Neuronal stem cell (in vitro differentiated cells): ENCODE results near the gene GABRG3.

Source experiments
- DNase-seq: peaks from one replicate; pipeline ENCODE4 v3.0.0-alpha.2; 2013; ENCODE audit warnings: low spot score
- H2AFZ ChIP-seq: one replicate; pipeline ENCODE4 v1.6.1; 2013; ENCODE audit warnings: mild to moderate bottlenecking, low read length, inconsistent platforms
- H2AK5ac ChIP-seq: 2 replicates; pipeline ENCODE4 v1.6.1; 2013; ENCODE audit warnings: low read depth, mild to moderate bottlenecking, inconsistent platforms, low read length, moderate library complexity, mixed read lengths
- H2BK120ac ChIP-seq: 2 replicates; pipeline ENCODE4 v1.6.1; 2013; ENCODE audit warnings: low read depth, mild to moderate bottlenecking, inconsistent platforms, low read length, moderate library complexity, mixed read lengths
- H2BK12ac ChIP-seq: one replicate; pipeline ENCODE4 v1.6.1; 2013; ENCODE audit warnings: low read length, inconsistent platforms
- H2BK15ac ChIP-seq: 2 replicates; pipeline ENCODE4 v1.6.1; 2013; ENCODE audit warnings: mild to moderate bottlenecking, low read length, inconsistent platforms, mixed read lengths
- H2BK5ac ChIP-seq: one replicate; pipeline ENCODE4 v1.6.1; 2013; ENCODE audit warnings: inconsistent platforms, mild to moderate bottlenecking, low read length, moderate library complexity
- H3K14ac ChIP-seq: one replicate; pipeline ENCODE4 v1.6.1; 2013; ENCODE audit warnings: low read length, inconsistent platforms
- H3K18ac ChIP-seq: 2 replicates; pipeline ENCODE4 v1.6.1; 2013; ENCODE audit warnings: low read length, inconsistent platforms
- H3K23ac ChIP-seq: 2 replicates; pipeline ENCODE4 v1.6.1; 2013; ENCODE audit warnings: low read depth, mild to moderate bottlenecking, mixed read lengths, low read length, inconsistent platforms; ENCODE audit not compliant: poor library complexity
- H3K27ac ChIP-seq: replicated peaks from 3 replicates; pipeline ENCODE4 v1.5.1; 2013; ENCODE audit warnings: low read length, inconsistent platforms
- H3K27me3 ChIP-seq, 3 experiments: 2 replicates each; pipeline ENCODE4 v1.6.1; 2013; ENCODE audit warnings: low read length in 3 of 3, mild to moderate bottlenecking in 2 of 3, inconsistent platforms in 1 of 3, low read depth in 1 of 3, mixed read lengths in 1 of 3, moderate library complexity in 1 of 3; ENCODE audit not compliant: control insufficient read depth in 3 of 3, insufficient read depth in 3 of 3
- H3K36me3 ChIP-seq, 2 donors: replicated peaks in 1 of 2; 2 replicates each; pipeline ENCODE4 v1.6.1; 2013; ENCODE audit warnings: low read length in 2 of 2; ENCODE audit not compliant: control insufficient read depth in 2 of 2, insufficient read depth in 2 of 2
- H3K4ac ChIP-seq: 2 replicates; pipeline ENCODE4 v1.6.1; 2013; ENCODE audit warnings: inconsistent platforms, mild to moderate bottlenecking, low read length, moderate library complexity
- H3K4me1 ChIP-seq, 2 donors: 1 replicate in 1 of 2; 2 replicates in 1 of 2; pipeline ENCODE4 v1.6.1; 2013; ENCODE audit warnings: low read length in 2 of 2, low read depth in 1 of 2; ENCODE audit not compliant: control insufficient read depth in 2 of 2, insufficient read depth in 1 of 2
- H3K4me2 ChIP-seq: one replicate; pipeline ENCODE4 v1.6.1; 2013; ENCODE audit warnings: mild to moderate bottlenecking, low read length, inconsistent platforms; ENCODE audit not compliant: insufficient read depth, poor library complexity, severe bottlenecking
- H3K4me3 ChIP-seq, 2 donors: 2 replicates each; pipeline ENCODE4 v1.5.1; 2013; ENCODE audit warnings: low read length in 2 of 2, mild to moderate bottlenecking in 2 of 2, inconsistent platforms in 1 of 2, moderate library complexity in 1 of 2
- H3K79me1 ChIP-seq: one replicate; pipeline ENCODE4 v1.6.1; 2013; ENCODE audit warnings: low read depth, mild to moderate bottlenecking, inconsistent platforms, low read length, moderate library complexity
- H3K9ac ChIP-seq: one replicate; pipeline ENCODE4 v1.6.1; 2013; ENCODE audit warnings: mild to moderate bottlenecking, low read depth, low read length, inconsistent platforms; ENCODE audit not compliant: poor library complexity
- H3K9me3 ChIP-seq, 2 donors: replicated peaks in 1 of 2; 2 replicates each; pipeline versions ENCODE3 to v1.6.1; 2013; ENCODE audit warnings: low read length in 2 of 2, mild to moderate bottlenecking in 2 of 2, inconsistent platforms in 1 of 2, low read depth in 1 of 2, mixed read lengths in 1 of 2, moderate library complexity in 1 of 2; ENCODE audit not compliant: control insufficient read depth in 2 of 2, insufficient read depth in 1 of 2
- H4K8ac ChIP-seq: one replicate; pipeline ENCODE4 v1.6.1; 2013; ENCODE audit warnings: low read depth, mild to moderate bottlenecking, inconsistent platforms, low read length, moderate library complexity
- H4K91ac ChIP-seq: one replicate; pipeline ENCODE4 v1.6.1; 2013; ENCODE audit warnings: low read length, low read depth, mild to moderate bottlenecking, inconsistent platforms; ENCODE audit not compliant: poor library complexity
- WGBS, 2 donors: extraction: QIAGEN DNeasy Blood & Tissue Kit; methylation state at CpG; one replicate each; pipeline ENCODE4 v1.1.7; 2013; ENCODE audit warnings: missing lambda C conversion rate in 2 of 2, mixed read lengths in 1 of 2; ENCODE audit not compliant: insufficient read length in 2 of 2, insufficient replicate concordance in 1 of 2; ENCODE audit errors: extremely low coverage in 2 of 2; 5-methylcytosine and 5-hydroxymethylcytosine counted together

The GABRG3 gene

GRCh38 chr15:27231811-27232210 is 260.8 kb downstream of the GABRG3 start:
- peaks cover 0 to 3% of the 10 kb centered on the region in 2 donors for H3K4me1 ChIP-seq

GRCh38 chr15:27232876-27233275 is 261.9 kb downstream of the GABRG3 start:
- Histone ChIP-seq H3K4me3 (no peak overlapping the region), H3K23ac (no peak overlapping the region), H3K14ac (no peak overlapping the region)

More at GRCh38 chr15:27231811-27232210, 260.8 kb downstream of the GABRG3 start:
- Histone ChIP-seq H3K4ac (no peak overlapping the region), H3K9ac (no peak overlapping the region), H2BK120ac (no peak overlapping the region), H2AK5ac (no peak overlapping the region), H2AFZ (no peak overlapping the region), H2BK12ac (no peak overlapping the region), H3K23ac (no peak overlapping the region), H4K8ac (no peak overlapping the region), H3K79me1 (no peaks in the 10 kb centered on the region), H3K9me3 (no peaks in the 10 kb centered on the region), H3K18ac (no peak overlapping the region), H3K14ac (no peak overlapping the region), H3K27ac (no peak overlapping the region), H3K4me3 (no peak overlapping the region), H3K36me3 (no peaks in the 10 kb centered on the region), H3K27me3 (no peaks in the 10 kb centered on the region), H2BK5ac (no peak overlapping the region), H3K4me2 (no peak overlapping the region), H2BK15ac (no peak overlapping the region), H4K91ac (no peak overlapping the region)
- WGBS, 2 donors: no CpG with 5 or more reads among the region's 2 CpGs
- DNase-seq: no peak

GRCh38 chr15:27234593-27234992 is 263.6 kb downstream of the GABRG3 start:
- no peak overlapping the region for H3K4me3 ChIP-seq
- H3K14ac ChIP-seq: no peak overlapping the region
- WGBS, 2 donors: no CpG with 5 or more reads among the region's 4 CpGs
- H4K8ac ChIP-seq: no peak overlapping the region
- H3K4me1 ChIP-seq: peaks cover 0 to 3% of the 10 kb centered on the region in 2 donors
- H2BK12ac ChIP-seq: no peak overlapping the region
- H3K79me1 ChIP-seq: no peaks in the 10 kb centered on the region
- H2BK5ac ChIP-seq: no peak overlapping the region
- no peak overlapping the region for H2AFZ ChIP-seq
- no peak overlapping the region for H3K4ac ChIP-seq
- no peaks in the 10 kb centered on the region for H3K27me3 ChIP-seq
- H3K4me2 ChIP-seq: no peak overlapping the region
- H3K9ac ChIP-seq: no peak overlapping the region
- no peak for DNase-seq
- no peak overlapping the region for H2BK120ac ChIP-seq
- no peak overlapping the region for H3K18ac ChIP-seq
- H3K27ac ChIP-seq: no peak overlapping the region
- no peaks in the 10 kb centered on the region for H3K36me3 ChIP-seq
- no peak overlapping the region for H4K91ac ChIP-seq
- no peak overlapping the region for H2BK15ac ChIP-seq
- H3K9me3 ChIP-seq: no peaks in the 10 kb centered on the region
- no peak overlapping the region for H3K23ac ChIP-seq
- no peak overlapping the region for H2AK5ac ChIP-seq

More at GRCh38 chr15:27232876-27233275, 261.9 kb downstream of the GABRG3 start:
- H3K27me3 ChIP-seq: no peaks in the 10 kb centered on the region
- no peak overlapping the region for H2BK120ac ChIP-seq
- no peaks in the 10 kb centered on the region for H3K9me3 ChIP-seq
- no peak overlapping the region for H2BK12ac ChIP-seq
- H2AK5ac ChIP-seq: no peak overlapping the region
- H2AFZ ChIP-seq: no peak overlapping the region
- H3K4me1 ChIP-seq: peaks cover 0 to 3% of the 10 kb centered on the region in 2 donors
- H3K79me1 ChIP-seq: no peaks in the 10 kb centered on the region
- no peak overlapping the region for H2BK15ac ChIP-seq
- no peak overlapping the region for H3K4ac ChIP-seq
- H3K18ac ChIP-seq: no peak overlapping the region
- H3K9ac ChIP-seq: no peak overlapping the region
- H3K36me3 ChIP-seq: no peaks in the 10 kb centered on the region
- H4K8ac ChIP-seq: no peak overlapping the region
- no CpG with 5 or more reads among the region's 4 CpGs for WGBS, 2 donors
- no peak overlapping the region for H3K4me2 ChIP-seq
- no peak overlapping the region for H2BK5ac ChIP-seq
- no peak overlapping the region for H4K91ac ChIP-seq
- DNase-seq: no peak
- H3K27ac ChIP-seq: no peak overlapping the region

GRCh38 chr15:27235161-27235560 is 264.2 kb downstream of the GABRG3 start:
- H3K9me3 ChIP-seq: no peaks in the 10 kb centered on the region
- H2AFZ ChIP-seq: no peak overlapping the region
- H3K23ac ChIP-seq: no peak overlapping the region
- H3K36me3 ChIP-seq: no peaks in the 10 kb centered on the region
- no peak overlapping the region for H3K4me3 ChIP-seq
- no peak overlapping the region for H3K4ac ChIP-seq
- no peaks in the 10 kb centered on the region for H3K79me1 ChIP-seq
- H4K8ac ChIP-seq: no peak overlapping the region
- no peak overlapping the region for H3K18ac ChIP-seq
- H3K4me1 ChIP-seq: peaks cover 0 to 3% of the 10 kb centered on the region in 2 donors
- H2BK12ac ChIP-seq: no peak overlapping the region
- no peak overlapping the region for H2BK5ac ChIP-seq
- H3K9ac ChIP-seq: no peak overlapping the region
- DNase-seq: no peak
- no peak overlapping the region for H4K91ac ChIP-seq
- no peak overlapping the region for H2BK120ac ChIP-seq
- H3K4me2 ChIP-seq: no peak overlapping the region
- no peak overlapping the region for H2BK15ac ChIP-seq
- no peak overlapping the region for H3K14ac ChIP-seq
- H2AK5ac ChIP-seq: no peak overlapping the region
- no peak overlapping the region for H3K27ac ChIP-seq
- WGBS, 2 donors: no CpG with 5 or more reads among the region's 4 CpGs
- H3K27me3 ChIP-seq: no peaks in the 10 kb centered on the region
